Stimulated activated CD8-positive, alpha-beta memory T cell treated with anti-CD3 and anti-CD28 coated beads, Interleukin-2, amount 100 ng/mL, for 48 hours (primary cell): ENCODE measurements around the gene OR2D2.
"Not testable (repeated sequence)": the region's sequence is repeated elsewhere in the genome, so short reads cannot be mapped to it uniquely, and the experiment has no call there.

ENCODE experiments used
- DNase-seq, 2 donors: peaks; one replicate each; pipeline ENCODE4 v3.0.0-alpha.2; 2020; ENCODE audit warnings: low read depth in 2 of 2

Gene OR2D2

GRCh38 chr11:6892400-6892799 is at the start of gene OR2D2:
Gene OR2D2, minus strand, starts transcription at chr11:6892500. Its CDS starts 0 bp downstream, at chr11:6892500.
- DNase-seq: no peak

- DNase-seq: no peak
These were observed 49.7 kb upstream of the OR2D2 start for GRCh38 chr11:6941970-6942369.

- DNase-seq: no peak
These were observed 39.8 kb upstream of the OR2D2 start for GRCh38 chr11:6932145-6932544.

- no peak for DNase-seq
These were observed 38.9 kb upstream of the OR2D2 start for GRCh38 chr11:6931146-6931713.

GRCh38 chr11:6928916-6929315 is 36.6 kb upstream of the OR2D2 start:
- DNase-seq: no peak

GRCh38 chr11:6927030-6927617 is 34.8 kb upstream of the OR2D2 start:
- no peak for DNase-seq

- peak; percentile 21 to 47 for DNase-seq
These were observed 34.1 kb upstream of the OR2D2 start, which contains the start of gene ZNF215 for GRCh38 chr11:6926208-6927029. Gene ZNF215, plus strand, starts transcription at chr11:6926426. Its CDS starts 5,847 bp downstream, at chr11:6932273.

- DNase-seq: no peak
These were observed 33.4 kb upstream of the OR2D2 start for GRCh38 chr11:6925636-6926207.

- no peak for DNase-seq
These were observed 32.8 kb upstream of the OR2D2 start for GRCh38 chr11:6925007-6925577.

GRCh38 chr11:6920702-6921101 is 28.4 kb upstream of the OR2D2 start, which contains the start of gene OR2D3:
Gene OR2D3, plus strand, starts transcription at chr11:6921002. Its CDS starts 0 bp downstream, at chr11:6921002.
- no peak for DNase-seq

GRCh38 chr11:6919698-6920097 is 27.4 kb upstream of the OR2D2 start:
- DNase-seq: no peak

- DNase-seq: no peak
These were observed 19.6 kb upstream of the OR2D2 start for GRCh38 chr11:6911948-6912347.

- no peak for DNase-seq
These were observed 19.1 kb upstream of the OR2D2 start for GRCh38 chr11:6911378-6911777.

- not testable (repeated sequence) for DNase-seq
These were observed 12.5 kb upstream of the OR2D2 start for GRCh38 chr11:6904804-6905203.

GRCh38 chr11:6900327-6900999 is 8.2 kb upstream of the OR2D2 start:
- DNase-seq: no peak

- no peak for DNase-seq
These were observed 6.6 kb upstream of the OR2D2 start for GRCh38 chr11:6898911-6899310.

- no peak for DNase-seq
These were observed 2.7 kb upstream of the OR2D2 start for GRCh38 chr11:6895010-6895409.

- DNase-seq: no peak
These were observed 1.8 kb upstream of the OR2D2 start for GRCh38 chr11:6894097-6894496.

GRCh38 chr11:6889835-6890234 is 2.5 kb downstream of the OR2D2 start:
- DNase-seq: no peak

GRCh38 chr11:6888830-6889229 is 3.5 kb downstream of the OR2D2 start:
- DNase-seq: no peak

GRCh38 chr11:6887711-6888110 is 4.6 kb downstream of the OR2D2 start:
- not testable (repeated sequence) for DNase-seq

- DNase-seq: no peak
These were observed 9.5 kb downstream of the OR2D2 start for GRCh38 chr11:6882751-6883150.
